ENCODE results near the gene TNS2.

Gene TNS2

GRCh38 chr12:53060064-53060720, 10.3 kb downstream of the TNS2 start:
- H3K36me3 ChIP-seq (ENCODE audit: insufficient read depth, low read length) = peaks cover 16% of the 10 kb centered on the region; the same call in 1 of the 2 replicates

GRCh38 chr12:53060721-53061276, 10.9 kb downstream of the TNS2 start:
- Histone ChIP-seq H4K20me1 (ENCODE audit: insufficient read depth, low read length) (no peaks in the 10 kb centered on the region), H3K4me3 (ENCODE audit: low read depth, low read length, poor library complexity, severe bottlenecking) (no peak overlapping the region), H3K4me2 (ENCODE audit: low read length) (no peak overlapping the region), H3K27ac (ENCODE audit: low read depth, low read length, poor library complexity, severe bottlenecking) (no peak overlapping the region), H3F3A (ENCODE audit: insufficient read depth, low read length) (no peaks in the 10 kb centered on the region), H3K9me2 (ENCODE audit: low read depth, low read length) (no peaks in the 10 kb centered on the region), H3K9me3 (ENCODE audit: low read length) (no peaks in the 10 kb centered on the region), H3K36me3 (ENCODE audit: insufficient read depth, low read length) (peaks cover 22% of the 10 kb centered on the region), H3K27me3 (ENCODE audit: insufficient read depth, low read length) (peaks cover 7% of the 10 kb centered on the region; the same call in 1 of the 2 replicates), H3K79me2 (ENCODE audit: insufficient read depth, low read length) (no peaks in the 10 kb centered on the region), H3K4me1 (ENCODE audit: insufficient read depth, low read length, severe bottlenecking) (peaks cover 10% of the 10 kb centered on the region), H3K9ac (ENCODE audit: low read length) (no peak overlapping the region), H2AFZ (ENCODE audit: low read length) (no peak overlapping the region)
- TF ChIP-seq, protein P1, sequence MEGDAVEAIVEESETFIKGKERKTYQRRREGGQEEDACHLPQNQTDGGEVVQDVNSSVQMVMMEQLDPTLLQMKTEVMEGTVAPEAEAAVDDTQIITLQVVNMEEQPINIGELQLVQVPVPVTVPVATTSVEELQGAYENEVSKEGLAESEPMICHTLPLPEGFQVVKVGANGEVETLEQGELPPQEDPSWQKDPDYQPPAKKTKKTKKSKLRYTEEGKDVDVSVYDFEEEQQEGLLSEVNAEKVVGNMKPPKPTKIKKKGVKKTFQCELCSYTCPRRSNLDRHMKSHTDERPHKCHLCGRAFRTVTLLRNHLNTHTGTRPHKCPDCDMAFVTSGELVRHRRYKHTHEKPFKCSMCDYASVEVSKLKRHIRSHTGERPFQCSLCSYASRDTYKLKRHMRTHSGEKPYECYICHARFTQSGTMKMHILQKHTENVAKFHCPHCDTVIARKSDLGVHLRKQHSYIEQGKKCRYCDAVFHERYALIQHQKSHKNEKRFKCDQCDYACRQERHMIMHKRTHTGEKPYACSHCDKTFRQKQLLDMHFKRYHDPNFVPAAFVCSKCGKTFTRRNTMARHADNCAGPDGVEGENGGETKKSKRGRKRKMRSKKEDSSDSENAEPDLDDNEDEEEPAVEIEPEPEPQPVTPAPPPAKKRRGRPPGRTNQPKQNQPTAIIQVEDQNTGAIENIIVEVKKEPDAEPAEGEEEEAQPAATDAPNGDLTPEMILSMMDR (IDR thresholded peaks at IDR 0.05; ENCODE audit: low read length) = no peak
- no peak for TF ChIP-seq EZH2 (IDR thresholded peaks at IDR 0.05; ENCODE audit: borderline replicate concordance, low read length)

More at GRCh38 chr12:53060064-53060720, 10.3 kb downstream of the TNS2 start:
- no peaks in the 10 kb centered on the region for H3F3A ChIP-seq (ENCODE audit: insufficient read depth, low read length)
- H3K4me1 ChIP-seq (ENCODE audit: insufficient read depth, low read length, severe bottlenecking) = peaks cover 10% of the 10 kb centered on the region
- no peaks in the 10 kb centered on the region for H3K9me3 ChIP-seq (ENCODE audit: low read length)
- no peak overlapping the region for H3K9ac ChIP-seq (ENCODE audit: low read length)
- no peak for TF ChIP-seq EZH2 (IDR thresholded peaks at IDR 0.05; ENCODE audit: borderline replicate concordance, low read length)
- TF ChIP-seq, protein P1 (IDR thresholded peaks at IDR 0.05; ENCODE audit: low read length) = no peak
- H3K79me2 ChIP-seq (ENCODE audit: insufficient read depth, low read length) = no peaks in the 10 kb centered on the region
- H3K4me3 ChIP-seq (ENCODE audit: low read depth, low read length, poor library complexity, severe bottlenecking) = no peak overlapping the region
- H3K9me2 ChIP-seq (ENCODE audit: low read depth, low read length) = no peaks in the 10 kb centered on the region
- no peaks in the 10 kb centered on the region for H4K20me1 ChIP-seq (ENCODE audit: insufficient read depth, low read length)
- peaks cover 7% of the 10 kb centered on the region; the same call in 1 of the 2 replicates for H3K27me3 ChIP-seq (ENCODE audit: insufficient read depth, low read length)
- H3K27ac ChIP-seq (ENCODE audit: low read depth, low read length, poor library complexity, severe bottlenecking) = no peak overlapping the region
- no peak overlapping the region for H3K4me2 ChIP-seq (ENCODE audit: low read length)
- H2AFZ ChIP-seq (ENCODE audit: low read length) = no peak overlapping the region

- Histone ChIP-seq H3K27ac (ENCODE audit: low read depth, low read length, poor library complexity, severe bottlenecking) (no peak overlapping the region), H3F3A (ENCODE audit: insufficient read depth, low read length) (no peaks in the 10 kb centered on the region), H3K9me3 (ENCODE audit: low read length) (no peaks in the 10 kb centered on the region), H3K27me3 (ENCODE audit: insufficient read depth, low read length) (peaks cover 7% of the 10 kb centered on the region; the same call in 1 of the 2 replicates), H3K9ac (ENCODE audit: low read length) (no peak overlapping the region), H2AFZ (ENCODE audit: low read length) (no peak overlapping the region), H4K20me1 (ENCODE audit: insufficient read depth, low read length) (no peaks in the 10 kb centered on the region), H3K4me1 (ENCODE audit: insufficient read depth, low read length, severe bottlenecking) (peaks cover 10% of the 10 kb centered on the region), H3K4me2 (ENCODE audit: low read length) (no peak overlapping the region), H3K79me2 (ENCODE audit: insufficient read depth, low read length) (no peaks in the 10 kb centered on the region), H3K4me3 (ENCODE audit: low read depth, low read length, poor library complexity, severe bottlenecking) (no peak overlapping the region), H3K9me2 (ENCODE audit: low read depth, low read length) (no peaks in the 10 kb centered on the region), H3K36me3 (ENCODE audit: insufficient read depth, low read length) (peaks cover 25% of the 10 kb centered on the region)
- no peak for TF ChIP-seq EZH2 (IDR thresholded peaks at IDR 0.05; ENCODE audit: borderline replicate concordance, low read length)
- TF ChIP-seq, protein P1 (IDR thresholded peaks at IDR 0.05; ENCODE audit: low read length) = peak; percentile 56
Measured at GRCh38 chr12:53061404-53062010, 11.6 kb downstream of the TNS2 start.
